SJCRH30 (cell line): ENCODE measurements around the gene ARL14. TPM values are rescaled to one million over a fixed set of nuclear protein-coding genes. Genes with fewer than 3 reads are reported as not detected.
"Not testable (repeated sequence)": the region's sequence is repeated elsewhere in the genome, so short reads cannot be mapped to it uniquely, and the experiment has no call there.

Experiments
- DNase-seq, 2 experiments: peaks; one replicate each; pipeline ENCODE4 v3.0.0-alpha.2; 2015 to 2020
- H3K27ac ChIP-seq: fragments of 250-450 bp; sonication (Bioruptor Pico); 2 replicates; pipeline ENCODE4 v1.5.1; 2020; ENCODE audit warnings: mild to moderate bottlenecking, moderate library complexity
- H3K27me3 ChIP-seq: fragments of 250-450 bp; sonication (Bioruptor Pico); 2 replicates; pipeline ENCODE4 v1.5.1; 2020; ENCODE audit warnings: mild to moderate bottlenecking, moderate library complexity
- H3K36me3 ChIP-seq: fragments of 250-450 bp; sonication (Bioruptor Pico); 2 replicates; pipeline ENCODE4 v1.5.1; 2020; ENCODE audit warnings: mild to moderate bottlenecking, moderate library complexity
- H3K4me1 ChIP-seq: fragments of 250-450 bp; sonication (Bioruptor Pico); 2 replicates; pipeline ENCODE4 v1.5.1; 2020; ENCODE audit warnings: mild to moderate bottlenecking, moderate library complexity
- H3K4me3 ChIP-seq: fragments of 250-450 bp; sonication (Bioruptor Pico); 2 replicates; pipeline ENCODE4 v1.5.1; 2020; ENCODE audit warnings: mild to moderate bottlenecking, moderate library complexity
- H3K9me3 ChIP-seq: fragments of 250-450 bp; sonication (Bioruptor Pico); replicated peaks from 2 replicates; pipeline ENCODE4 v1.5.1; 2020; ENCODE audit warnings: mild to moderate bottlenecking, moderate library complexity
- total RNA-seq: library from RNA; depleted of rRNA; stranded (reverse); fragments of >200 nt; shearing (Covaris generic); gene quantifications from 2 replicates; pipeline ENCODE4 v1.2.3, GENCODE V29; 2014

Gene ARL14
- total RNA-seq, 1 experiment from 2014 or later = not detected

DNA sequence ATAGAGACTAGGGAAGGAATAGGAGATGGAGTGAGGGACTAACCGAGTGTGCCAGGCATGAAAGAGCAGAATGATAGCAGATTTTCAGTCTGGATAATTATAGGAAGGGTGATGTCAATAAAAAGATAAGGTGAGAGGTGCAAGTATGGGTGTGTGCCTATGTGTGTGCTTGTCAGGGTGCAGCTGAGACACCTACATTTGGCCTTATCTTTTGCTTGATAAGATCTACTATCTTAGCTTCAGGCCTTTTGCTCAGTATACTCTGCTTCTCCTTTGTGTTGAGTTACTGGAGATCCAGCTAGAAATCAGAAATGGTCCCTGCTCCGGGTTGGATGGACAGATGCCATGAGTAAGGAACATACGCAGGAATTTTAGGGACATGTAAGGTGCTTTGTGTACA, 17.4 kb downstream of the ARL14 start:
- no peaks in the 10 kb centered on the region for H3K9me3 ChIP-seq
- H3K4me1 ChIP-seq = no peaks in the 10 kb centered on the region
- DNase-seq = no peak
- no peak overlapping the region for H3K27ac ChIP-seq
- no peaks in the 10 kb centered on the region for H3K27me3 ChIP-seq
- H3K4me3 ChIP-seq = no peak overlapping the region
- H3K36me3 ChIP-seq = no peaks in the 10 kb centered on the region

DNA sequence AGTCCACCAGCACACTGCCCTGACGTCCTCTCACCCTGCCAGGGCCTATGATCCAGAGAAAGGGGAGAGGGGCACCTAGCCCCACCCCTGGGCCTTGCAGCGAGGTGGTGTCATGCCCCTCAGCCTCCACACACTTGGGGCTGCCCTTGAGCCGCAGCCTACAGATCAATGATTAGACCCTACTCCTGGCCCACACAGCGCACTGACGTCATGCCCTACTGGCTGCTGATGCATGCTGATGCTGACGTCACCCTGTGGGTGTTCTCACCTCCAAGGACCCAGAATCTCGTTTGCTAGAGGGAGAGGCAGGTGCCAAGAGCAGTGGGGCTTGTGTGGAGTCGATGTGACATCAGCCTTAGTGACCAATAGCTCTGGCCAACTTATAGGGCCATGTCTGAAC, 18.0 kb downstream of the ARL14 start:
- Histone ChIP-seq H3K27me3 (no peaks in the 10 kb centered on the region), H3K27ac (no peak overlapping the region), H3K36me3 (no peaks in the 10 kb centered on the region), H3K4me1 (no peaks in the 10 kb centered on the region), H3K9me3 (no peaks in the 10 kb centered on the region), H3K4me3 (no peak overlapping the region)
- no peak for DNase-seq

DNA sequence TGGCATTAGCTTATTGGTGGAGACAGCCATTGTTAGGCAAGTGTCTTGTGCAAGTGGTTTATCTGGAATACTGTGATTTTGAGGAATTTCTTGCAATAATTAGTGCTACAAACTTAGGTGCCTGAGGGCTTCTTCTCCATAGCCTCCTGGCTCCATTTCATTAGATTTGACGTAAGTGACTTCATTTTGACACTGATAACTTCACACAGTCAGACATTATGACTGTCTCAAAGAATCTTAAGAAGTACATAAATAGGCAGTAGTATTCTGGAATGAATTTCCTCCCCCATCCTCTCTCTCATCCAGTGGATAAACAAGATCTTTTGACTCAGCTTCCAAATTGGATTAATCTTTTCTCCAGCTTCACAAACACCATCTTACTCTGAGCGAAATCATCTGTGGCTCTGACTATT, 19.0 kb downstream of the ARL14 start:
- no peak overlapping the region for H3K4me3 ChIP-seq
- DNase-seq = no peak

GRCh38 chr3:160697637-160698380, 20.8 kb downstream of the ARL14 start:
- Histone ChIP-seq H3K27ac (no peak overlapping the region), H3K36me3 (no peaks in the 10 kb centered on the region), H3K4me1 (no peaks in the 10 kb centered on the region), H3K9me3 (no peaks in the 10 kb centered on the region), H3K27me3 (no peaks in the 10 kb centered on the region), H3K4me3 (no peak overlapping the region)
- no peak for DNase-seq

More for the DNA sequence above, 19.0 kb downstream of the ARL14 start:
- H3K27ac ChIP-seq = no peak overlapping the region
- H3K27me3 ChIP-seq = no peaks in the 10 kb centered on the region
- H3K9me3 ChIP-seq = no peaks in the 10 kb centered on the region
- H3K4me1 ChIP-seq = no peaks in the 10 kb centered on the region
- H3K36me3 ChIP-seq = no peaks in the 10 kb centered on the region

DNA sequence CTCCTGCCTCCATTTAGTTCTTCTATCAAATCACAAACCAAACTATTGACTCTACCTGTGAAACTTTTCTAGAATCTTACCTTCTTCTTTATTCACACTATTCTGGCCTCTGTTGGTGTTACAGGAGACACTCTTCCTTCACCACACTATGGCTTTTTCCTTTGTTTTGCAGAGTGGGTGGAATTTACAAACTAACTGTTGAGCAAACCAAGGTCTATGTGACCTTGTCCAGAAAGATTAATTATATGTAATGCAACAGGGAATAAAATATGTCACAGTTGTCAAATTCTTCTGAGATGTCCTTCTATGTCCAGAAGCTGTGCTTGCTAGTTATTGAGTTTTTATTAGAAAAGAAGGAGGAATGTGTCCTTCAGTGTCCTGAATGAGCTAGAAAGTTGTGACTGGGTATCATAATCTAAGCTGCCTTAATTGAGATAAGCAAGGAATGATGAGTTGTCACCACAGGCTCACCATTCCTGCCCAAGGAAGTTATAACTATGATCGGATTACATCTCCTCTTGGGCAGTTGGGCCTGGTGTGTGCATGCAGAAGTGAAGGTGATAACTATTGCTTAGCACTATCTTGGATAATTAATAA, 21.7 kb downstream of the ARL14 start:
- H3K36me3 ChIP-seq = no peaks in the 10 kb centered on the region
- no peaks in the 10 kb centered on the region for H3K9me3 ChIP-seq
- H3K4me3 ChIP-seq = no peak overlapping the region
- no peaks in the 10 kb centered on the region for H3K4me1 ChIP-seq
- no peaks in the 10 kb centered on the region for H3K27me3 ChIP-seq
- no peak for DNase-seq
- no peak overlapping the region for H3K27ac ChIP-seq

DNA sequence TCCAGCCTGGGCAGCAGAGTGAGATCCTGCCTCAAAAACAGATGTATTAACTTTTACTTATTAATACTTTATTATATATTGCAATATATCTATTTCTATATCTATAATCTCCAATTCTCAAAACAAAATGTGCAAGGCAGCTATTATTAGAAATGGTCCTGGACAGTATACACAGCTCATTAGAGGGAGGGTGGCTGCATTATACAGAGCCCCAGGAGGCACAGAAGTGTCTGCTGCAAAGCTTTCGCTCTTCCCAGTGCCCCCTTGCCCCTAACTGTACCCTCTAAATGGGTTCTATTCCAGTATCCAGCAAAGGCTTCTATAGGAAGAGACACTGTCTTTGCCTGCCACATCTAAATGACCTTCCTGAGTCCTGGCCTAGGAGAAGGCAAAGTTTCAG, 24.5 kb downstream of the ARL14 start:
- H3K4me3 ChIP-seq = no peak overlapping the region
- no peaks in the 10 kb centered on the region for H3K9me3 ChIP-seq
- H3K27me3 ChIP-seq = no peaks in the 10 kb centered on the region
- no peak overlapping the region for H3K27ac ChIP-seq
- no peak for DNase-seq
- no peaks in the 10 kb centered on the region for H3K4me1 ChIP-seq
- H3K36me3 ChIP-seq = no peaks in the 10 kb centered on the region

- Histone ChIP-seq H3K4me1 (no peaks in the 10 kb centered on the region), H3K4me3 (no peak overlapping the region), H3K27ac (no peak overlapping the region), H3K27me3 (no peaks in the 10 kb centered on the region), H3K36me3 (no peaks in the 10 kb centered on the region), H3K9me3 (no peaks in the 10 kb centered on the region)
- no peak for DNase-seq
Measured at GRCh38 chr3:160702290-160702689, 25.3 kb downstream of the ARL14 start.

DNA sequence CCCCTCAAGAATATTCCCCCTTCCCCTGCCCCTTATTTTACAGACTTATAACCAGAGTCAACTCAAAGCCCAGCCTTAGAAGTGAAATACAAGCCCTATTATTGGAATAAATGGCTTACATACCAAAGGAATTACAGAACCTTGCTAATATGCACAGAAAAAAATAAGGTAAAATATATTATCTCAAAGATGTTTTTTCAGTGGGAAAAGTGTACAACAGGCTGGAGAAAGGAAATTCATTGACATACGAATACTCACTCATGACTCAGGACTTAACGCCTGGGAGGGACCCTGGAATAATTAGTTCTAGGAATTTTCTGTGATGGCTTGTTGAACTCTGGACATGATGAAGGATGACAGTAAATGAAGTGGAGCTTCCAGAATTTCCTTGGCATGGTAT, 27.0 kb downstream of the ARL14 start:
- no peak overlapping the region for H3K4me3 ChIP-seq
- DNase-seq = no peak
- H3K9me3 ChIP-seq = no peaks in the 10 kb centered on the region
- no peaks in the 10 kb centered on the region for H3K4me1 ChIP-seq
- no peaks in the 10 kb centered on the region for H3K36me3 ChIP-seq
- H3K27me3 ChIP-seq = no peaks in the 10 kb centered on the region
- H3K27ac ChIP-seq = no peak overlapping the region

GRCh38 chr3:160707187-160707794, 30.3 kb downstream of the ARL14 start:
- Histone ChIP-seq H3K27ac (no peak overlapping the region), H3K4me1 (no peaks in the 10 kb centered on the region)
- peak; percentile 11 to 67 for DNase-seq

DNA sequence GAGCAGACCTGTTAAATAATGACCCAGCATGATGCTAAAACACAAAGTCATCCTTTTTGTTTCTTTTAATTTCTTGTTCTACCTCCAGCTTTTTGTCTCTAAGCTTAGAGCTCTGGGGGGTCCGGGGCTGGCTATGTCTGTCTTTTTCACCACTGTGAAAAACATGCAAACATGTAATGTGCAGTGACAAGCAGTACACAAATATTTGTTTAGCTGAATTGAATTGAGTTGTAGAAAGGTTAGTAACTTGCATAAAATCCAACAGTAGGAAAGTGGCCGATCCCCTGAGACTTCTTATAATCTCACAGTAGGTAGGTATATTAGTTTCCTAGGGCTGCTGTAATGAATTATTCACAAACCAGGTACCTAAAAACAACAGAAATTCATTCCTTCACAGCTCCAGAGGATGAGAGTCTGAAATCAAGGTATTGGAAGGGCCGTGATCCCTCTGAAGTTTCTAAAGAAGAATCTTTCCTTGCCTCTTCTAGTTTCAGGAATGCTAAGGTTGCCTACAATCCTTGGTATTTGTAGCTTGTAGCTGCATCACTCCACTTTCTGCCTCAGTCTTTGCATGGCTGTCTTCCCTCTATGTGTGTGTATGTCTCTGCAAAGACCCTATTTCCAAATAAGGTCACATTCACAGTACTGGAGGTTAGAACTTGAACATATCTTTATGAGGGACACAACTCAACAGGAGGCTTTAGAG, 32.7 kb downstream of the ARL14 start:
- H3K27ac ChIP-seq = no peak overlapping the region
- H3K27me3 ChIP-seq = no peaks in the 10 kb centered on the region
- DNase-seq = no peak

More at GRCh38 chr3:160707187-160707794, 30.3 kb downstream of the ARL14 start:
- no peak overlapping the region for H3K4me3 ChIP-seq
- H3K36me3 ChIP-seq = no peaks in the 10 kb centered on the region
- no peaks in the 10 kb centered on the region for H3K27me3 ChIP-seq
- H3K9me3 ChIP-seq = no peaks in the 10 kb centered on the region

DNA sequence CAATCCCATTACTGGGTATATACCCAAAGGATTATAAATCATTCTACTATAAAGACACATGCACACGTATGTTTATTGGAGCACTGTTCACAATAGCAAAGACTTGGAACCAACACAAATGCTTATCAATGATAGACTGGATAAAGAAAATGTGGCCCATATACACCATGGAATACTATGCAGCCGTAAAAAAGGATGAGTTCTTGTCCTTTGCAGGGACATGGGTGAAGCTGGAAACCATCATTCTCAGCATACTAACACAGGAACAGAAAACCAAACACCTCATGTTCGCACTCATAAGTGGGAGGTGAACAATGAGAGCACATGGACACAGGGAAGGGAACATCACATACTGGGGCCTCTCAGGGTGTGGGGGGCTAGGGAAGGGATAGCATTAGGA, 36.2 kb downstream of the ARL14 start:
- not testable (repeated sequence) for H3K36me3 ChIP-seq, H3K27me3 ChIP-seq, H3K4me3 ChIP-seq, H3K9me3 ChIP-seq, H3K4me1 ChIP-seq, H3K27ac ChIP-seq, DNase-seq

More for the DNA sequence above, 32.7 kb downstream of the ARL14 start:
- Histone ChIP-seq H3K9me3 (no peaks in the 10 kb centered on the region), H3K36me3 (no peaks in the 10 kb centered on the region), H3K4me3 (no peak overlapping the region), H3K4me1 (no peaks in the 10 kb centered on the region)

DNA sequence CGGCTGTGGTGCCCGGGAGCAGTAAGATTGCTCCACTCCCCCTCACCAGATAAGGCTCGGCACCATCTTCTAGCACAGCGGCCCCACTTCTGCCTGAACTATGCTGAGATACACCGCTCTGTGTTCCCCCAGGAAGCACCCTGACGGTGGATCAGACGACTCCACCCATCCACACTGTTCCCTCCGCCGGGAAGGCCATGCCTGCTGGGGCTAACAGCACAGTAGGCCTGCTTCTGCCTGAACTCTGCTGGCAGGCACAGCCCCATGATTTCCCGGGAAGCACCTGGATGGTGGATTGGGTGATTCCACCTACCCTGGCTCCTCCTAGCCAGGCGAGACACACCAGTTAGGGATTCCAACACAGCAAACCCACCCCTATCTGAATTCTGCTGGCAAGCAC, 42.8 kb downstream of the ARL14 start:
- Histone ChIP-seq H3K27me3 (no peaks in the 10 kb centered on the region), H3K27ac (no peak overlapping the region), H3K36me3 (no peaks in the 10 kb centered on the region), H3K9me3 (no peaks in the 10 kb centered on the region), H3K4me3 (no peak overlapping the region), H3K4me1 (no peaks in the 10 kb centered on the region)
- no peak for DNase-seq

DNA sequence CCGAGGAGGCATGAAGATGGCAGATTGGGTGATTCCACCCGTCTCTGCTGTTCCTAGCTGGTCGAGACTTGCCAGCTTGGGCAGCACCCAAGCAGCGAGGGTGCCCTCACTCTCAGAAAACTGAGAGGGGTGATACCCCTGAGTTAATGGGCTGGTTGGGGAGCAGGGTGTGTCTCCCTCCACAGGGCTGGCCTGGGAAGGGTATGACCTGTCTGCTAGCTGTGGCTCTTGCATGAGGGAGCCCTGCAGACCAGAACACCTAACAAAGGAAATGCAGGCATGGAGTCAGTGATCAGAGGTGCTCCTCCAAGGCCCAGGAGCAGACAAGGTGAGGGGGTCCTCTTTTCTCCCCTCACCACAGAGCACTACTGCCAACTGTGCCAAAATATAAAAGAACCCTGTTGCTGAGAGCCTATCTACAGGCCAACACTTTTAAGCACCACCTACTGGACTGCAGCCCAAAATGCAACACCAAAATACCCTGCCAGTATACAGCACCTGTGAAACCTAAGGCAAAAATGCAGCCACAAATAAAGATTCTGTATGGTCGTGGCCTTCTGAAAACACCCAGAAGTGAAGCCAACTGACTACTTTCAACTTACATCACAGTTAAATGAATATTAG, 43.3 kb downstream of the ARL14 start:
- Histone ChIP-seq H3K27me3 (no peaks in the 10 kb centered on the region), H3K4me1 (no peaks in the 10 kb centered on the region), H3K36me3 (no peaks in the 10 kb centered on the region), H3K4me3 (no peak overlapping the region), H3K27ac (no peak overlapping the region), H3K9me3 (no peaks in the 10 kb centered on the region)
- no peak for DNase-seq

DNA sequence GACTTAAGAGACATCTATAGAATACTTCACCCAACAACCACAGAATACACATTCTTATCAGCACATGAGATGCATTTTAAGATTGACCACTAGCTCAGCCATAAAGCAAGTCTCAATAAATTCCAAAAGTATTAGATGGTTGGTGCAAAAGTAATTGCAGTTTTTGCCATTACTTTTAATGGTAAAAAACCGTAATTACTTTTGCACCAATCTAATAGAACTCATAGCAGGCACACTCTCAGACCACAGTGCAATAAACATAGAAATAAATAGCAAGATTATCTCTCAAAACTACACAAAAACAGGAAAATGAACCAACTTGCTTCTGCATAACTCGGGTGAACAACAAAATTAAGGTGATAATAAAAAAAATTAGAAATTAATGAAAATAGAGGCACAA, 45.4 kb downstream of the ARL14 start:
- no peak for DNase-seq
- Histone ChIP-seq H3K9me3 (no peaks in the 10 kb centered on the region), H3K27ac (no peak overlapping the region), H3K27me3 (no peaks in the 10 kb centered on the region), H3K4me1 (no peaks in the 10 kb centered on the region), H3K36me3 (no peaks in the 10 kb centered on the region), H3K4me3 (no peak overlapping the region)

DNA sequence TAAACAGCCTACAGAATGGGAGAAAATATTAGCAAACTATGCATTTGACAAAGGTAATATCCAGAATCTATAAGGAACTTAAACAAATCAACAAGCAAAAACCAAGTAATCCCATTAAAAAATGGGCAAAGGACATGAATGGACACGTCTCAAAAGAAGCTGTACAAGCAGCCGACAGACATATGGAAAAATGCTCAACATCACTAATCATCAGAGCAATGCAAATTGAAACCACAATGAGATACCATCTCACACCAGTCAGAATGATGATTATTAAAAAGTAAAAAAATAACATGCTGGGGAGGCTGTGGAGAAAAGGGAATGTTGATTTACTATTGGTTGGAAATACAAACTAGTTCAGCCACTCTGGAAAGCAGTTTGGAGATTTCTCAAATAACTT, 48.4 kb downstream of the ARL14 start:
- Histone ChIP-seq H3K9me3 (no peaks in the 10 kb centered on the region), H3K27ac (no peak overlapping the region), H3K4me3 (no peak overlapping the region), H3K27me3 (no peaks in the 10 kb centered on the region), H3K4me1 (no peaks in the 10 kb centered on the region), H3K36me3 (no peaks in the 10 kb centered on the region)
- DNase-seq = no peak
